Lung (tissue), 12 donors: ENCODE data around the gene CEP63. TPM values are rescaled to one million over a fixed set of nuclear protein-coding genes. Genes with fewer than 3 reads are reported as not detected.

Experiments used
- ATAC-seq: fragments of 200-7000 bp; cut with Tn5 transposase; one replicate; pipeline ENCODE4 v1.9.1; 2020; ENCODE audit warnings: moderate number of reproducible peaks; ENCODE audit not compliant: insufficient read depth, low FRiP score
- DNase-seq, 3 donors: peaks; one replicate each; pipeline ENCODE4 v3.0.0-alpha.2; 2013 to 2017
- H3K27ac ChIP-seq, 2 donors: one replicate each; pipeline ENCODE4 v1.5.1; 2013; ENCODE audit warnings: mild to moderate bottlenecking in 2 of 2, moderate library complexity in 2 of 2, control low read depth in 1 of 2, inconsistent platforms in 1 of 2, low read depth in 1 of 2, low read length in 1 of 2
- H3K27me3 ChIP-seq, 3 donors: one replicate each; pipeline ENCODE4 v1.5.1; 2013; ENCODE audit warnings: low read length in 2 of 3; ENCODE audit not compliant: control insufficient read depth in 3 of 3, insufficient read depth in 3 of 3
- H3K36me3 ChIP-seq, 4 donors: one replicate each; pipeline ENCODE4 v1.5.1; 2013; ENCODE audit warnings: low read length in 4 of 4, mild to moderate bottlenecking in 1 of 4, moderate library complexity in 1 of 4; ENCODE audit not compliant: control insufficient read depth in 4 of 4, insufficient read depth in 4 of 4
- H3K4me1 ChIP-seq, 5 donors: one replicate each; pipeline ENCODE4 v1.5.1; 2013; ENCODE audit warnings: low read length in 5 of 5, mild to moderate bottlenecking in 2 of 5, moderate library complexity in 1 of 5; ENCODE audit not compliant: control insufficient read depth in 5 of 5, insufficient read depth in 5 of 5
- H3K4me3 ChIP-seq: one replicate; pipeline ENCODE4 v1.5.1; 2013; ENCODE audit warnings: mild to moderate bottlenecking, control low read depth, moderate library complexity
- H3K9ac ChIP-seq, 2 donors: one replicate each; pipeline ENCODE4 v1.5.1; 2013; ENCODE audit warnings: low read length in 2 of 2, control low read depth in 1 of 2; ENCODE audit not compliant: insufficient read depth in 1 of 2
- H3K9me3 ChIP-seq, 4 donors: one replicate each; pipeline ENCODE4 v1.5.1; 2013; ENCODE audit warnings: low read length in 3 of 4, mild to moderate bottlenecking in 1 of 4, moderate library complexity in 1 of 4; ENCODE audit not compliant: control insufficient read depth in 4 of 4, insufficient read depth in 3 of 4
- WGBS, 2 donors: extraction: QIAGEN DNeasy Blood & Tissue Kit; methylation state at CpG; one replicate each; pipeline ENCODE4 v1.1.7; 2013; 5-methylcytosine and 5-hydroxymethylcytosine counted together
- polyA plus RNA-seq, 2 donors: library from polyadenylated mRNA; stranded (reverse); fragments of 200-250 nt; gene quantifications; one replicate each; pipeline ENCODE4 v1.2.1, GENCODE V29; 2013
- total RNA-seq, 2 donors: library from RNA; depleted of rRNA in 1 of 2; stranded (reverse); fragments of >200 nt in 1 of 2; gene quantifications; one replicate each; pipeline ENCODE4 v1.2.1, GENCODE V29; 2014 to 2021
- TF ChIP-seq, protein P1 (sequence below): IDR thresholded peaks from 2 replicates; pipeline ENCODE4 v1.5.1; 2012; ENCODE audit warnings: mild to moderate bottlenecking; ENCODE audit errors: control extremely low read depth, extremely low read depth
- donor health status: control.
- donor health status: control.
- donor health status: Bipolar disorder and iron deficiency.
- donor health status: healthy.
- donor health status: DM: yes; HTN: yes; CAD: no.

CEP63 gene
- total and polyA plus RNA-seq, 4 donors = 12.4 to 50.1 (median 18.2) TPM

DNA sequence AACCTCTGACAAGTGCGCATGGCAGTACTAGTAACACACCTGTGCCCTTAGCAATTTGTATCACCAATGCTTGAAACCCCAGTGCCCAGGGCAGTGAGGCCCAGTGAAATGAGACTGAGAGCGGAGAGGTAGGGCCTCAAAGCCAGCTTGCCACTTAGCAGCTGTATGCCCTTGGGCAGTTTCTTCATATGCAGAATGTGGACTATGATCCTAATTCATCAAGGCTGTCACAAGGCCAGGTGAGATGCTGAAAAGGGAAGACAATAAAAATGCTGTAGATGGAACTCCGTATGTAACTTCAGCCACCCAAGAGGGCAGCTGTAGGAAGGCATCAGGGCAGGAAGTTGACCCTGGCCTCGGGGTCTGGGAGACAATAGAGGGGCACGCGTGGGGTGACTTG, 90.6 kb downstream of the CEP63 start:
- Histone ChIP-seq H3K27me3 (no peaks in the 10 kb centered on the region), H3K4me3 (no peak overlapping the region), H3K9me3 (peaks cover 0 to 4% (median 1%) of the 10 kb centered on the region in 4 donors), H3K9ac (no peak overlapping the region), H3K4me1 (peaks cover 0 to 5% (median 0%) of the 10 kb centered on the region in 5 donors), H3K27ac (no peak overlapping the region), H3K36me3 (peaks cover 0 to 2% (median 0%) of the 10 kb centered on the region in 4 donors)
- TF ChIP-seq, protein P1, sequence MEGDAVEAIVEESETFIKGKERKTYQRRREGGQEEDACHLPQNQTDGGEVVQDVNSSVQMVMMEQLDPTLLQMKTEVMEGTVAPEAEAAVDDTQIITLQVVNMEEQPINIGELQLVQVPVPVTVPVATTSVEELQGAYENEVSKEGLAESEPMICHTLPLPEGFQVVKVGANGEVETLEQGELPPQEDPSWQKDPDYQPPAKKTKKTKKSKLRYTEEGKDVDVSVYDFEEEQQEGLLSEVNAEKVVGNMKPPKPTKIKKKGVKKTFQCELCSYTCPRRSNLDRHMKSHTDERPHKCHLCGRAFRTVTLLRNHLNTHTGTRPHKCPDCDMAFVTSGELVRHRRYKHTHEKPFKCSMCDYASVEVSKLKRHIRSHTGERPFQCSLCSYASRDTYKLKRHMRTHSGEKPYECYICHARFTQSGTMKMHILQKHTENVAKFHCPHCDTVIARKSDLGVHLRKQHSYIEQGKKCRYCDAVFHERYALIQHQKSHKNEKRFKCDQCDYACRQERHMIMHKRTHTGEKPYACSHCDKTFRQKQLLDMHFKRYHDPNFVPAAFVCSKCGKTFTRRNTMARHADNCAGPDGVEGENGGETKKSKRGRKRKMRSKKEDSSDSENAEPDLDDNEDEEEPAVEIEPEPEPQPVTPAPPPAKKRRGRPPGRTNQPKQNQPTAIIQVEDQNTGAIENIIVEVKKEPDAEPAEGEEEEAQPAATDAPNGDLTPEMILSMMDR = no peak
- no peak for DNase-seq
- WGBS, 2 donors = 80 to 90% methylated on average over 6 of the region's 6 CpGs
- no peak for ATAC-seq

DNA sequence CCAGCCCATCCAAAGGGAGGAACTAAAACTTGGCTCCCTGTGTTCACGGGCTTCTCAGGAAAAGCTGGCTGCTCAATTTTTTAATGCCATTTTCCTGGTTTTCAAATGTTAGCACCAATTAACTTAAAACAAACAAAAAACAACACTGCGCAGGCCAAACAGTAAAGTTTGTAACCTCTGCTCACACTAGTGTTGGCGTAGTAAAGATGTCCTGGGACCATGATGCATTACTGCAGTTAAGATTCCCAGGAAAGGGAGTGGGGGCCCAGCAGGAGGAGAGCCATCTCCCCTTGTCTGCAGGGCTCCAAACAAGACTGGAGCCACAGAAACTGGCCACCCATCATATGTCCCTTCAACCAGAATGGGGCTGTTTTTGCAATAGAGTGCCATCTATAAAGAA, 91.0 kb downstream of the CEP63 start:
- TF ChIP-seq, protein P1 = no peak
- H3K9me3 ChIP-seq = peaks cover 0 to 4% (median 1%) of the 10 kb centered on the region in 4 donors
- H3K36me3 ChIP-seq = peaks cover 0 to 2% (median 0%) of the 10 kb centered on the region in 4 donors
- DNase-seq (no peak), ATAC-seq (no peak)
- H3K9ac ChIP-seq = no peak overlapping the region
- peaks cover 0 to 5% (median 0%) of the 10 kb centered on the region in 5 donors for H3K4me1 ChIP-seq
- H3K27ac ChIP-seq = no peak overlapping the region
- no peak overlapping the region for H3K4me3 ChIP-seq
- H3K27me3 ChIP-seq = no peaks in the 10 kb centered on the region
- 87 to 93% methylated on average over 3 of the region's 3 CpGs for WGBS, 2 donors

GRCh38 chr3:134579141-134579665, 93.3 kb downstream of the CEP63 start:
- Histone ChIP-seq H3K9ac (no peak overlapping the region), H3K27me3 (no peaks in the 10 kb centered on the region), H3K4me3 (no peak overlapping the region), H3K4me1 (peaks cover 0 to 1% (median 0%) of the 10 kb centered on the region in 5 donors), H3K36me3 (peaks cover 0 to 2% (median 0%) of the 10 kb centered on the region in 4 donors), H3K27ac (no peak overlapping the region), H3K9me3 (no peaks in the 10 kb centered on the region)
- TF ChIP-seq, protein P1 = no peak
- DNase-seq = no peak
- ATAC-seq = no peak
- 77 to 95% methylated on average over 3 of the region's 3 CpGs for WGBS, 2 donors

GRCh38 chr3:134590766-134591165, 104.9 kb downstream of the CEP63 start:
- H3K36me3 ChIP-seq = no peaks in the 10 kb centered on the region
- no peak overlapping the region for H3K4me3 ChIP-seq
- no peaks in the 10 kb centered on the region for H3K9me3 ChIP-seq
- TF ChIP-seq, protein P1 = no peak
- DNase-seq (no peak), ATAC-seq (no peak)
- H3K9ac ChIP-seq = no peak overlapping the region
- peaks cover 0 to 10% (median 0%) of the 10 kb centered on the region in 5 donors for H3K4me1 ChIP-seq
- H3K27ac ChIP-seq = no peak overlapping the region
- no peaks in the 10 kb centered on the region for H3K27me3 ChIP-seq
